ENCODE data around the gene RNASE8.
"Not testable (repeated sequence)": the region's sequence is repeated elsewhere in the genome, so short reads cannot be mapped to it uniquely, and the experiment has no call there.

Gene RNASE8

GRCh38 chr14:21037156-21037555, 20.5 kb upstream of the RNASE8 start:
- no peaks in the 10 kb centered on the region for H3K4me1 Mint-ChIP-seq (ENCODE audit: low read depth in 2 of 2)
- ATAC-seq (replicated peaks) (no peak), DNase-seq (no peak)
- H3K36me3 Mint-ChIP-seq (ENCODE audit: insufficient read depth), result no peaks in the 10 kb centered on the region
- no peaks in the 10 kb centered on the region for H3K9me3 Mint-ChIP-seq
- no peak overlapping the region for H3K4me3 Mint-ChIP-seq
- peaks cover 31 to 33% of the 10 kb centered on the region in 2 donors for H3K27me3 Mint-ChIP-seq
- no peak overlapping the region for H3K27ac Mint-ChIP-seq

DNA sequence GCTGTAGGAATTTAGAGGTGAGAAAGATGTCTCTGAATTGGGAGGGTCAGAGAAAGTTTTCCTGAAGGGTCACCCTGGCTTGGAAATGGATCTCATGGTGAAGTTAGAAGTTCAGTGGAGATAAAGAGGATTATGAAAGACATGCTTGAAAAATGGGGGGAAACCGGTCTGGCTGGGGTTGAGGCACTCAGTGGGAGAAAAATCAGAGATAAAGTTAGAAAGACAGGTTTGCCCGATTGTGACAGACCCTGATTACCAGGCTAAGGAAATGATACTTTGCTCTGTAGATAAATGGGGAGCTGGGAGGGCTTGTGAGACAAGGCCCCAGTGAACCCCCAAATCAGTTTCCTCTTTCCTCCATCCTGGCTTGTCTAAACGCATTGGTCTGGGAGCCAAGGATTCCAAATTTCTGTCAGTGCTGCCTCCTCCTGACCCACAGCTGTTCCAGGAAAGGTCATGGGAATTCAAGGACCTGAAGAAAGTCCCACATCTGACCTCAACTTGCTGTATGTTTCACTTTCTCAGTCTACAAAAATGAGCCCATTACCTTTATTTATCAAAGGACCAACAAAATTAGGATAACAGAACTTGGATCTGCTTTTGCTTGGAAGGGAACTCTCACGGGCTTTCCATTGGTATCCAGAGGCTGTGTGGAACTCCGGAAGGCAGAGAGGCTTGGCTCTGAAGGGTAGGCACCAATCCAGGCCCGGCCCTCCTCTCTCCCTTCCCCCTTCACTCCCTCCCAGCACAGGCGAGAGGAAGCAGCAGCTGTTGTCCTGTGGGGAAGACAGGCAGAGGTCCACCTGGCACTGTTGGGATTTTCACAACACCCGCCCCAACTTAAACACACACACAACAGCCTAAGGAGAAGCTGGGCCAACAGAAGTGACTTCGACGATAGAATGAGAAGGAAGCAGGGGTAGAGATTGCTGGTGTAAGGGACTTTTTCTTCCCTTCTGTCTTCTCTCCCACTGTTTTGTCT, 18.9 kb upstream of the RNASE8 start:
- Mint-ChIP-seq H3K4me3 (no peak overlapping the region), H3K9me3 (no peaks in the 10 kb centered on the region), H3K4me1 (ENCODE audit: low read depth in 2 of 2) (peaks cover 0 to 2% of the 10 kb centered on the region in 2 donors), H3K27me3 (peaks cover 29 to 30% of the 10 kb centered on the region in 2 donors), H3K27ac (no peak overlapping the region), H3K36me3 (ENCODE audit: insufficient read depth) (no peaks in the 10 kb centered on the region)
- DNase-seq, result no peak
- ATAC-seq (replicated peaks), result no peak

DNA sequence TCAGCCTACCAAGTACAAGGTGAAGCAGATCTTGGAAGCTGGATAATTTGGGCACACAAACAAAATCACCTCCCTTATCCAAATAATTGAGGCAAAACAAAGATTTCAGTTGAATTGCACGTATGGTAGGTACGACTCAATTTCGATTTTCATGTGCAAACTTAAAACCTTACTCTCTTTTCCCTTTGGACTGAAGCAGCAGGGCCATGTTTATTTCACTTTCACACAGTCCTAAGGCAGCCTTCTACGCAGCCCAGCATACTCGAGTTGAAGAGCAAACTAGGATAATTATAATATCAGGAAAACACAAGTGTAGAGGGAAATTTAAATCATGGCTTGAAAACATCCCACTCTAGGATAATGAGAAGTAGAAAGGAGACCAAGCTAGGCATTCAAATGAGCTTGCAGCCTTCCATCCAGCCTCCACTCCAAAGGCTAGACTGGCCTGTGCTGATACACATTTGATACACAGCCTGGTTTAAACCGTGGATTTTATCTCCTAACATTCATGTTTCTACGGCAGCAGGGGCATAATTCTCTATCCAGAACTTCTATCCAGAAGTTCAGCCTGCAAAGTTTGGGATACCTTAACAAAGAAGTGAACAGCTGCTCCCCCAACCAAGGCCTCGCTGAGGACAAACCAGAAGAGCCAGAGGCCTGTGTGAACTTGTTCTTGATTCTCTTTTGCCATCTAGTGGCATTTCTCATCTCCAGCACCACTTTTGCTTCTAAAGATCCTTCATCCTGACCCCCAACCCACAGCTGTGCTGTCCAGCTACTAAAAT, 17.8 kb upstream of the RNASE8 start:
- Mint-ChIP-seq H3K4me1 (ENCODE audit: low read depth in 2 of 2) (peaks cover 0 to 8% of the 10 kb centered on the region in 2 donors), H3K9me3 (no peaks in the 10 kb centered on the region), H3K27me3 (peaks cover 30 to 34% of the 10 kb centered on the region in 2 donors), H3K36me3 (ENCODE audit: insufficient read depth) (no peaks in the 10 kb centered on the region), H3K4me3 (no peak overlapping the region), H3K27ac (no peak overlapping the region)
- DNase-seq, result peak in 2 of 3 experiments; percentile 8 to 13
- peak; percentile 62 for ATAC-seq (replicated peaks)

GRCh38 chr14:21040370-21040925, 17.2 kb upstream of the RNASE8 start:
- no peak for DNase-seq
- Mint-ChIP-seq H3K27me3 (peaks cover 30 to 41% of the 10 kb centered on the region in 2 donors), H3K27ac (no peak overlapping the region), H3K4me1 (ENCODE audit: low read depth in 2 of 2) (peaks cover 0 to 8% of the 10 kb centered on the region in 2 donors), H3K9me3 (no peaks in the 10 kb centered on the region), H3K4me3 (no peak overlapping the region), H3K36me3 (ENCODE audit: insufficient read depth) (no peaks in the 10 kb centered on the region)
- no peak for ATAC-seq (replicated peaks)

DNA sequence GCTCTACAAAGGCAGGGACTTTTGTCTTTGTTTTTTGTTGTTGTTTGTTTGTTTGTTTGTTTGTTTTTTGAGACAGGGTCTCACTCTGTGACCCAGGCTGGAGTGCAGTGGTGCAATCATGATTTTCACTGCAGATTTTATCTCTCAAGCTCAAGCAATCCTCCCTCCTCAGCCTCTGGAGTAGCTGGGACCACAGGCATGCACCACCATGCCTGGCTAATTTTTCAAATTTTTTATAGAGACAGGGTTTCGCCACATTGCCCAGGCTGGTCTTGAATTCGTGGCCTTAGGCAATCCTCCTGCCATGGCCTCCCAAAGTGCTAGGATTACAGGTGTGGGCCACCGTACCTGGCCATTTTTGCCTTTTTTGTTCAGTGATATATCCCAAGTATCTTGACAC, 16.7 kb upstream of the RNASE8 start:
- H3K9me3 Mint-ChIP-seq; DNase-seq; H3K27ac Mint-ChIP-seq; ATAC-seq (replicated peaks); H3K36me3 Mint-ChIP-seq (ENCODE audit: insufficient read depth); H3K4me1 Mint-ChIP-seq (ENCODE audit: low read depth in 2 of 2); H3K4me3 Mint-ChIP-seq: not testable (repeated sequence)
- peaks cover 30 to 43% of the 10 kb centered on the region in 2 donors for H3K27me3 Mint-ChIP-seq

DNA sequence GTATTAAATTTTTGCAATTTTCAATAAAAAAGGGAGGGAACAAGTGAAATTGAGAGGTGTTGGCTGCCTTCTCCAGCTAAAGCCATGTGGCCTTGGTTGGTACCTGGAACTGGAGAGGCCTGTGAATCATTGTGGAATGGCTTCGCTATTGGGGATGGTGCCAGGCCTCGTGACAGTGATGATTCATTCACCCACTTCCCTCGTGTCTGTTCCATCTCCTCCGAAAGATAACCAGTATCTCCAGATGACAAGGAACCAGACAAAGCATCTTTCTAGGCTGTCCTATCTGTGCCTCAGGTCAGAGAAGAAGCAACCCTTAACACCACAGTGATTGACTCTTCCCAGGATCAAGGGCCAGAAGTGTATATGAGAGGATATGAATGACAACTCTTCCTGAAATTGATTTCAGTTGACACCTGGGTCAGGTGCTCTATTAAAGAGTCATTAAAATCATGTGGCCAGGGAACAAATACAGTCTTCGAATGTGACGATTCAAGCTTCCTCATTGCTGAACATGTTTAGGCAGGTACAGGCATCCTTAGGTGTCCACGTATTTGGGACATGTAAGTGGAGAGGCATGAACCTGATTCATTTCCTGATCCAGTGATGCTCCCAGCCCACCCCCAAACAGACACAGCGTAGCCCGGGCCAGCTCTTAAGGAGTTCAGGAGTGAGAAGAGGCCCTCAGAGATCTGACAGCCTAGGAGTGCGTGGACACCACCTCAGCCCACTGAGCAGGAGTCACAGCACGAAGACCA, 15.8 kb upstream of the RNASE8 start, which contains the start of gene RNASE7:
TSS of gene RNASE7 (plus strand) at position 687 of the 758 bp plus-strand sequence. CDS start 631 bp downstream, outside the sequence.
- no peaks in the 10 kb centered on the region for H3K36me3 Mint-ChIP-seq (ENCODE audit: insufficient read depth)
- ATAC-seq (replicated peaks), result no peak
- peaks cover 24 to 39% of the 10 kb centered on the region in 2 donors for H3K27me3 Mint-ChIP-seq
- H3K4me3 Mint-ChIP-seq, result no peak within 1 kb of the TSS
- no peak within 1 kb of the TSS for H3K27ac Mint-ChIP-seq
- no peaks in the 10 kb centered on the region for H3K9me3 Mint-ChIP-seq
- H3K4me1 Mint-ChIP-seq (ENCODE audit: low read depth in 2 of 2), result peaks cover 0 to 8% of the 10 kb centered on the region in 2 donors
- DNase-seq, result no peak

DNA sequence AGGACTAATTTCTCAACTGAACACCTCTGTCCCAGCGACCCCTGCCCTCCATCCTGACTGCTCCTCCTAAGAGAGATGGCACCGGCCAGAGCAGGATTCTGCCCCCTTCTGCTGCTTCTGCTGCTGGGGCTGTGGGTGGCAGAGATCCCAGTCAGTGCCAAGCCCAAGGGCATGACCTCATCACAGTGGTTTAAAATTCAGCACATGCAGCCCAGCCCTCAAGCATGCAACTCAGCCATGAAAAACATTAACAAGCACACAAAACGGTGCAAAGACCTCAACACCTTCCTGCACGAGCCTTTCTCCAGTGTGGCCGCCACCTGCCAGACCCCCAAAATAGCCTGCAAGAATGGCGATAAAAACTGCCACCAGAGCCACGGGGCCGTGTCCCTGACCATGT, 14.7 kb upstream of the RNASE8 start:
- DNase-seq (no peak), ATAC-seq (replicated peaks) (no peak)
- Mint-ChIP-seq H3K9me3 (no peaks in the 10 kb centered on the region), H3K36me3 (ENCODE audit: insufficient read depth) (no peaks in the 10 kb centered on the region), H3K4me3 (no peak overlapping the region), H3K4me1 (ENCODE audit: low read depth in 2 of 2) (peaks cover 0 to 8% of the 10 kb centered on the region in 2 donors), H3K27me3 (peaks cover 19 to 31% of the 10 kb centered on the region in 2 donors), H3K27ac (no peak overlapping the region)

DNA sequence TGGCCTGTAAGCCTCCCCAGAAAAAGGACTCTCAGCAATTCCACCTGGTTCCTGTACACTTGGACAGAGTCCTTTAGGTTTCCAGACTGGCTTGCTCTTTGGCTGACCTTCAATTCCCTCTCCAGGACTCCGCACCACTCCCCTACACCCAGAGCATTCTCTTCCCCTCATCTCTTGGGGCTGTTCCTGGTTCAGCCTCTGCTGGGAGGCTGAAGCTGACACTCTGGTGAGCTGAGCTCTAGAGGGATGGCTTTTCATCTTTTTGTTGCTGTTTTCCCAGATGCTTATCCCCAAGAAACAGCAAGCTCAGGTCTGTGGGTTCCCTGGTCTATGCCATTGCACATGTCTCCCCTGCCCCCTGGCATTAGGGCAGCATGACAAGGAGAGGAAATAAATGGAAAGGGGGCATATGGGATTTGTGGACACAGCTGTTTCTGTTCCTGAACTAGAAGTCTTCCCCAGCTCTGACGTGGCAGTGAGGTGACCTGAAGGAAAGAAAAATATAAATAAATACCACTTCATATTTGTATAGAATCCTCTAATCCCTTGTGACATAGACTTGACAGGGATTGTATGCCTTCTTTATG, 14.1 kb upstream of the RNASE8 start:
- Mint-ChIP-seq H3K9me3 (no peaks in the 10 kb centered on the region), H3K4me3 (no peak overlapping the region), H3K27me3 (peaks cover 22 to 25% of the 10 kb centered on the region in 2 donors), H3K27ac (no peak overlapping the region), H3K36me3 (ENCODE audit: insufficient read depth) (no peaks in the 10 kb centered on the region), H3K4me1 (ENCODE audit: low read depth in 2 of 2) (peaks cover 0 to 8% of the 10 kb centered on the region in 2 donors)
- ATAC-seq (replicated peaks), result no peak
- DNase-seq, result no peak

- peaks cover 25 to 28% of the 10 kb centered on the region in 2 donors for H3K27me3 Mint-ChIP-seq
- no peaks in the 10 kb centered on the region for H3K9me3 Mint-ChIP-seq
- H3K36me3 Mint-ChIP-seq (ENCODE audit: insufficient read depth), result no peaks in the 10 kb centered on the region
- DNase-seq, result no peak
- ATAC-seq (replicated peaks), result peak; percentile 64
- H3K4me3 Mint-ChIP-seq, result no peak overlapping the region
- peak overlapping the region in 1 of 2 donors; percentile 1 for H3K27ac Mint-ChIP-seq
- peaks cover 0 to 8% of the 10 kb centered on the region in 2 donors for H3K4me1 Mint-ChIP-seq (ENCODE audit: low read depth in 2 of 2)
Observed at GRCh38 chr14:21043974-21044618, 13.5 kb upstream of the RNASE8 start.

DNA sequence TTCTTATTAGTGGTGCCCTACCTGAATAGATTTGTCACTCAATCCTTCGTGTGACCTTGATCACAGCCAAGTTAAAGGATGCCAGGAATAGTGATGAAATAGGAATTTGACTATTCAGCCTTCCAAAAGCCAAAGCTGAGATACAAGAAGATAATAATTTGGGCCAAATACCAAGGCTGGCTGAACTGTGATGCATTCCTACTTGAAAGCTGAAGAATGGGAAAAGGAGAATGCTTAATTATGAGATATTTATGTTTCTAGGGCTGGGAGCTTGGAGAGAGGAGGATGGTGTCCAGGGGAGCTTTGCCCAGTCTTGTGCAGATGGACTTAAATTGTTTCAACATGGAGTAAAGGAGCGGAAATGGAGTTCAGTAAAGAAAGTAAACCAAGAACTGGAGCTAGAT, 10.2 kb upstream of the RNASE8 start:
- DNase-seq (no peak), ATAC-seq (replicated peaks) (no peak)
- Mint-ChIP-seq H3K27me3 (peaks cover 32 to 50% of the 10 kb centered on the region in 2 donors), H3K4me1 (ENCODE audit: low read depth in 2 of 2) (peaks cover 0 to 8% of the 10 kb centered on the region in 2 donors), H3K4me3 (no peak overlapping the region), H3K27ac (no peak overlapping the region), H3K36me3 (ENCODE audit: insufficient read depth) (no peaks in the 10 kb centered on the region), H3K9me3 (no peaks in the 10 kb centered on the region)

GRCh38 chr14:21048638-21049037, 9.0 kb upstream of the RNASE8 start:
- no peaks in the 10 kb centered on the region for H3K36me3 Mint-ChIP-seq (ENCODE audit: insufficient read depth)

DNA sequence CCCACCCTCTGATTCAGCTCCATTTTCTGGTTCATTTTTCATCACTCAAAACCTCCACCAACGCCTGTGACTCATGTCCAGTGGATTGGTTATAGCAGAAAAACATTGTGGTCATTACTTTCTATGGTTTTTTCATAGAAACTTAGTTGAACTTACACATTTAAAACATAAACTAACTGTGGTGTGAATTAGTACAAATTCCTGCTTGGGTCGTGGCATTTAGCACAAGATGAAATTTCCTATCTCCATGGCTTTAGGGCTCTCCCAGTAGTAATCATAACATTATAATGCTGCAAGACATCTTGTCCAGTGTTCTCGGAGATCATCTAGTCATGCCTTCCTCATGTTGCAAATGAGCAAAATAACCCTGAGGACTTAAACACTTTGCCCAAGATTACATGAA, 8.3 kb upstream of the RNASE8 start:
- H3K27ac Mint-ChIP-seq, result no peak overlapping the region
- peaks cover 0 to 4% of the 10 kb centered on the region in 2 donors for H3K4me1 Mint-ChIP-seq (ENCODE audit: low read depth in 2 of 2)
- DNase-seq (no peak), ATAC-seq (replicated peaks) (no peak)
- H3K4me3 Mint-ChIP-seq, result no peak overlapping the region
- H3K27me3 Mint-ChIP-seq, result peaks cover 36 to 45% of the 10 kb centered on the region in 2 donors
- H3K36me3 Mint-ChIP-seq (ENCODE audit: insufficient read depth), result no peaks in the 10 kb centered on the region
- no peaks in the 10 kb centered on the region for H3K9me3 Mint-ChIP-seq

More at GRCh38 chr14:21048638-21049037, 9.0 kb upstream of the RNASE8 start:
- no peak for ATAC-seq (replicated peaks)
- H3K4me1 Mint-ChIP-seq (ENCODE audit: low read depth in 2 of 2), result peaks cover 0 to 6% of the 10 kb centered on the region in 2 donors
- no peak overlapping the region for H3K27ac Mint-ChIP-seq
- H3K4me3 Mint-ChIP-seq, result no peak overlapping the region
- DNase-seq, result no peak
- no peaks in the 10 kb centered on the region for H3K9me3 Mint-ChIP-seq
- H3K27me3 Mint-ChIP-seq, result peaks cover 31 to 46% of the 10 kb centered on the region in 2 donors
